Upper lobe of left lung (tissue), 4 donors: ENCODE data around the gene FIBCD1.

Experiments
- POLR2AphosphoS5 ChIP-seq, 2 donors: sonication (generic); formaldehyde crosslinking; IDR thresholded peaks; one replicate each; pipeline ENCODE4 v1.5.1; 2017; ENCODE audit warnings: antibody characterized with exemption in 2 of 2
- TF ChIP-seq, protein P1 (sequence below), 6 experiments: fragments of 450-650 bp in 4 of 6; fragments of 200-600 bp in 2 of 6; sonication (generic) in 2 of 6; IDR thresholded peaks; one replicate each; pipeline ENCODE4 v1.5.1; 2016 to 2019; ENCODE audit warnings: antibody characterized with exemption in 6 of 6

DNA sequence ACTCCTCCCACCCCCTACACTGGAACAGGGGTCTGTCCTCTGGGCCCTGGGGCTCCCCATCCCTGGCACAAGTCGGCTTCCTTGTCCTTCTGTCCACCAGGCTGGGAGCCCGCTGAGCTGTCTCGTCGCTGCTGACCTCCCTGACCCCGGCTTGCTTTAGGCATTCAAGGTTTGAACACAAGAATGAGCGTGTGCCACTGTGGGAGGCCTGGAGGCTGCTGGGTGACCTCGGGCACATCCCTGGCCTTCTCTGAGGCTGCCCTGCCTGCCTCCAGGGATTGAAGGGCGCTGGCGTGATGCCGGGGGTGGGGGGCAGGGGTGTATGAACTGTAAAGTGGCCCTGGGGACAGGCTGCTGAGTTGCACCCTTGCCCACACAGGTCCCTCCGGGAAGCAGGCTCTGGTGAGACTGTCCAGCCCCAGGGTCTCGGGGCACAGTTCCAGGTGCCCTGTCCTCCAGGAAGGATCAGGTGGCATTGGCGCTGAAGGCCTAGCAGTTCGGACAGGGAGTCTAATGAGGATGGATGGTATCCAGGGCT lies 18.2 kb downstream of the FIBCD1 start:
- no peak for TF ChIP-seq POLR2AphosphoS5 (IDR thresholded peaks at IDR 0.05)
- TF ChIP-seq, protein P1, sequence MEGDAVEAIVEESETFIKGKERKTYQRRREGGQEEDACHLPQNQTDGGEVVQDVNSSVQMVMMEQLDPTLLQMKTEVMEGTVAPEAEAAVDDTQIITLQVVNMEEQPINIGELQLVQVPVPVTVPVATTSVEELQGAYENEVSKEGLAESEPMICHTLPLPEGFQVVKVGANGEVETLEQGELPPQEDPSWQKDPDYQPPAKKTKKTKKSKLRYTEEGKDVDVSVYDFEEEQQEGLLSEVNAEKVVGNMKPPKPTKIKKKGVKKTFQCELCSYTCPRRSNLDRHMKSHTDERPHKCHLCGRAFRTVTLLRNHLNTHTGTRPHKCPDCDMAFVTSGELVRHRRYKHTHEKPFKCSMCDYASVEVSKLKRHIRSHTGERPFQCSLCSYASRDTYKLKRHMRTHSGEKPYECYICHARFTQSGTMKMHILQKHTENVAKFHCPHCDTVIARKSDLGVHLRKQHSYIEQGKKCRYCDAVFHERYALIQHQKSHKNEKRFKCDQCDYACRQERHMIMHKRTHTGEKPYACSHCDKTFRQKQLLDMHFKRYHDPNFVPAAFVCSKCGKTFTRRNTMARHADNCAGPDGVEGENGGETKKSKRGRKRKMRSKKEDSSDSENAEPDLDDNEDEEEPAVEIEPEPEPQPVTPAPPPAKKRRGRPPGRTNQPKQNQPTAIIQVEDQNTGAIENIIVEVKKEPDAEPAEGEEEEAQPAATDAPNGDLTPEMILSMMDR (IDR thresholded peaks at IDR 0.05) = no peak
